Measurements from ENCODE around the gene FOXN4.

FOXN4 gene

DNA sequence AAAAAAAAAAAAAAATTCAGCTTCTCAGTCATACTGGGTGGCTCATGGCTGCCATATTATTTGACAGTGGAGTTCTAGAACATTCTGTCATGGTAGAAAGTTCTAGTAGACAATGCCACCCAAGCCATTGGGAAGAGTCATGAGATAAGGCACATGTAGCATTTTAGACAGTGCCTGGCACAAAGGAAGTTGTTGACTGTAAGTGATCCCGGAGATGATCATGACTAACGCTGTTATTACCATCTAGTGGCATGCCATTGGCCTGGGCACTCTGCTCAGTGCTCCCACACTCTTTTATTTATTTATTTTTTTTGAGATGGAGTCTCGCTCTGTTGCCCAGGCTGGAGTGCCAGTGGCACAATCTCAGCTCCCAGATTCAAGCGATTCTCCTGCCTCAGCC is 80.4 kb downstream of the FOXN4 start:
- TF ChIP-seq, protein P1, sequence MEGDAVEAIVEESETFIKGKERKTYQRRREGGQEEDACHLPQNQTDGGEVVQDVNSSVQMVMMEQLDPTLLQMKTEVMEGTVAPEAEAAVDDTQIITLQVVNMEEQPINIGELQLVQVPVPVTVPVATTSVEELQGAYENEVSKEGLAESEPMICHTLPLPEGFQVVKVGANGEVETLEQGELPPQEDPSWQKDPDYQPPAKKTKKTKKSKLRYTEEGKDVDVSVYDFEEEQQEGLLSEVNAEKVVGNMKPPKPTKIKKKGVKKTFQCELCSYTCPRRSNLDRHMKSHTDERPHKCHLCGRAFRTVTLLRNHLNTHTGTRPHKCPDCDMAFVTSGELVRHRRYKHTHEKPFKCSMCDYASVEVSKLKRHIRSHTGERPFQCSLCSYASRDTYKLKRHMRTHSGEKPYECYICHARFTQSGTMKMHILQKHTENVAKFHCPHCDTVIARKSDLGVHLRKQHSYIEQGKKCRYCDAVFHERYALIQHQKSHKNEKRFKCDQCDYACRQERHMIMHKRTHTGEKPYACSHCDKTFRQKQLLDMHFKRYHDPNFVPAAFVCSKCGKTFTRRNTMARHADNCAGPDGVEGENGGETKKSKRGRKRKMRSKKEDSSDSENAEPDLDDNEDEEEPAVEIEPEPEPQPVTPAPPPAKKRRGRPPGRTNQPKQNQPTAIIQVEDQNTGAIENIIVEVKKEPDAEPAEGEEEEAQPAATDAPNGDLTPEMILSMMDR (IDR thresholded peaks at IDR 0.05): no peak
